Osteoblast (primary cell): ENCODE measurements around the gene LAMA1. TPM values are rescaled to one million over a fixed set of nuclear protein-coding genes. Genes with fewer than 3 reads are reported as not detected.
A peak's percentile ranks its signal among the peaks of the same experiment; 100 is the strongest.

Source experiments
- DNase-seq: peaks from one replicate; pipeline ENCODE4 v3.0.0; 2011; ENCODE audit warnings: low spot score, mixed read lengths; ENCODE audit not compliant: insufficient read length; ENCODE audit errors: missing footprints
- H2AFZ ChIP-seq: 2 replicates; pipeline ENCODE4 v1.6.0; 2011; ENCODE audit warnings: mild to moderate bottlenecking, low read length
- H3K27ac ChIP-seq: 2 replicates; pipeline ENCODE4 v1.5.1; 2011; ENCODE audit warnings: mild to moderate bottlenecking, low read depth, low read length, moderate library complexity
- H3K27me3 ChIP-seq: 2 replicates; pipeline ENCODE4 v1.6.0; 2012; ENCODE audit warnings: mild to moderate bottlenecking, control low read depth, inconsistent platforms, low read length, moderate library complexity; ENCODE audit not compliant: insufficient read depth
- H3K36me3 ChIP-seq: 2 replicates; pipeline ENCODE4 v1.5.1; 2011; ENCODE audit warnings: mild to moderate bottlenecking, low read length, control low read depth, moderate library complexity; ENCODE audit not compliant: insufficient read depth
- H3K4me1 ChIP-seq: 2 replicates; pipeline ENCODE4 v1.5.1; 2011; ENCODE audit warnings: mild to moderate bottlenecking, low read length, control low read depth, moderate library complexity; ENCODE audit not compliant: insufficient read depth
- H3K4me2 ChIP-seq: 2 replicates; pipeline ENCODE4 v1.6.0; 2011; ENCODE audit warnings: mild to moderate bottlenecking, low read length; ENCODE audit not compliant: insufficient read depth
- H3K4me3 ChIP-seq: fragments of 200-600 bp; sonication (generic); 3 replicates; pipeline ENCODE4 v1.5.1; 2012; ENCODE audit warnings: mild to moderate bottlenecking, low read length, inconsistent platforms; ENCODE audit not compliant: insufficient read depth
- H3K79me2 ChIP-seq: 2 replicates; pipeline ENCODE4 v1.6.0; 2012; ENCODE audit warnings: mild to moderate bottlenecking, low read length, control low read depth, inconsistent platforms; ENCODE audit not compliant: insufficient read depth
- H3K9me3 ChIP-seq: 2 replicates; pipeline ENCODE4 v1.5.1; 2011; ENCODE audit warnings: low read depth, low read length, control low read depth
- H4K20me1 ChIP-seq: 2 replicates; pipeline ENCODE4 v1.6.0; 2012; ENCODE audit warnings: mild to moderate bottlenecking, low read length, control low read depth; ENCODE audit not compliant: insufficient read depth
- total RNA-seq: library from RNA; depleted of rRNA; stranded (reverse); fragments of >200 nt; gene quantifications from 2 replicates; pipeline ENCODE4 v1.2.3, GENCODE V29; 2012
- TF ChIP-seq, protein P1 (sequence below): IDR thresholded peaks from 2 replicates; pipeline ENCODE4 v1.5.1; 2011; ENCODE audit warnings: mild to moderate bottlenecking, low read depth, low read length, moderate library complexity; ENCODE audit errors: extremely low read depth

LAMA1 gene
- total RNA-seq, 1 donor: 8.3 TPM

- H3K9me3 ChIP-seq: no peaks in the 10 kb centered on the region
- TF ChIP-seq, protein P1, sequence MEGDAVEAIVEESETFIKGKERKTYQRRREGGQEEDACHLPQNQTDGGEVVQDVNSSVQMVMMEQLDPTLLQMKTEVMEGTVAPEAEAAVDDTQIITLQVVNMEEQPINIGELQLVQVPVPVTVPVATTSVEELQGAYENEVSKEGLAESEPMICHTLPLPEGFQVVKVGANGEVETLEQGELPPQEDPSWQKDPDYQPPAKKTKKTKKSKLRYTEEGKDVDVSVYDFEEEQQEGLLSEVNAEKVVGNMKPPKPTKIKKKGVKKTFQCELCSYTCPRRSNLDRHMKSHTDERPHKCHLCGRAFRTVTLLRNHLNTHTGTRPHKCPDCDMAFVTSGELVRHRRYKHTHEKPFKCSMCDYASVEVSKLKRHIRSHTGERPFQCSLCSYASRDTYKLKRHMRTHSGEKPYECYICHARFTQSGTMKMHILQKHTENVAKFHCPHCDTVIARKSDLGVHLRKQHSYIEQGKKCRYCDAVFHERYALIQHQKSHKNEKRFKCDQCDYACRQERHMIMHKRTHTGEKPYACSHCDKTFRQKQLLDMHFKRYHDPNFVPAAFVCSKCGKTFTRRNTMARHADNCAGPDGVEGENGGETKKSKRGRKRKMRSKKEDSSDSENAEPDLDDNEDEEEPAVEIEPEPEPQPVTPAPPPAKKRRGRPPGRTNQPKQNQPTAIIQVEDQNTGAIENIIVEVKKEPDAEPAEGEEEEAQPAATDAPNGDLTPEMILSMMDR: no peak
- no peaks in the 10 kb centered on the region for H3K36me3 ChIP-seq
- no peak overlapping the region for H3K4me2 ChIP-seq
- no peak overlapping the region for H3K4me3 ChIP-seq
- H4K20me1 ChIP-seq: no peaks in the 10 kb centered on the region
- no peaks in the 10 kb centered on the region for H3K27me3 ChIP-seq
- H2AFZ ChIP-seq: no peak overlapping the region
- no peak overlapping the region for H3K27ac ChIP-seq
- DNase-seq: no peak
- H3K79me2 ChIP-seq: no peaks in the 10 kb centered on the region
- H3K4me1 ChIP-seq: peaks cover 2% of the 10 kb centered on the region
Measured at GRCh38 chr18:7089369-7089768, 28.2 kb downstream of the LAMA1 start.

- Histone ChIP-seq H3K36me3 (no peaks in the 10 kb centered on the region), H3K27me3 (no peaks in the 10 kb centered on the region), H3K9me3 (no peaks in the 10 kb centered on the region), H3K4me2 (peak overlapping the region; percentile 64), H3K4me3 (no peak overlapping the region), H3K79me2 (no peaks in the 10 kb centered on the region), H2AFZ (no peak overlapping the region), H3K4me1 (peaks cover 13% of the 10 kb centered on the region), H3K27ac (peak overlapping the region; percentile 93), H4K20me1 (no peaks in the 10 kb centered on the region)
- TF ChIP-seq, protein P1: no peak
- DNase-seq: peak; percentile 66
Measured at GRCh38 chr18:7084080-7085065, 33.2 kb downstream of the LAMA1 start.

- DNase-seq: no peak
- H3K27me3 ChIP-seq: no peaks in the 10 kb centered on the region
- H3K79me2 ChIP-seq: no peaks in the 10 kb centered on the region
- H3K9me3 ChIP-seq: no peaks in the 10 kb centered on the region
- H2AFZ ChIP-seq: no peak overlapping the region
- H3K27ac ChIP-seq: no peak overlapping the region
- H3K4me2 ChIP-seq: no peak overlapping the region
- H4K20me1 ChIP-seq: no peaks in the 10 kb centered on the region
- H3K36me3 ChIP-seq: no peaks in the 10 kb centered on the region
- peaks cover 13% of the 10 kb centered on the region for H3K4me1 ChIP-seq
- H3K4me3 ChIP-seq: no peak overlapping the region
- TF ChIP-seq, protein P1: no peak
Measured at GRCh38 chr18:7082671-7083070, 34.9 kb downstream of the LAMA1 start.

- DNase-seq: no peak
- Histone ChIP-seq H3K4me1 (peaks cover 9% of the 10 kb centered on the region), H3K79me2 (no peaks in the 10 kb centered on the region), H2AFZ (no peak overlapping the region), H3K4me3 (no peak overlapping the region), H3K9me3 (no peaks in the 10 kb centered on the region), H3K27ac (no peak overlapping the region), H3K27me3 (no peaks in the 10 kb centered on the region), H3K4me2 (no peak overlapping the region), H4K20me1 (no peaks in the 10 kb centered on the region), H3K36me3 (no peaks in the 10 kb centered on the region)
- TF ChIP-seq, protein P1: no peak
Measured at GRCh38 chr18:7079231-7079630, 38.4 kb downstream of the LAMA1 start.
